ENCODE measurements around the gene PDE7B.

PDE7B gene

DNA sequence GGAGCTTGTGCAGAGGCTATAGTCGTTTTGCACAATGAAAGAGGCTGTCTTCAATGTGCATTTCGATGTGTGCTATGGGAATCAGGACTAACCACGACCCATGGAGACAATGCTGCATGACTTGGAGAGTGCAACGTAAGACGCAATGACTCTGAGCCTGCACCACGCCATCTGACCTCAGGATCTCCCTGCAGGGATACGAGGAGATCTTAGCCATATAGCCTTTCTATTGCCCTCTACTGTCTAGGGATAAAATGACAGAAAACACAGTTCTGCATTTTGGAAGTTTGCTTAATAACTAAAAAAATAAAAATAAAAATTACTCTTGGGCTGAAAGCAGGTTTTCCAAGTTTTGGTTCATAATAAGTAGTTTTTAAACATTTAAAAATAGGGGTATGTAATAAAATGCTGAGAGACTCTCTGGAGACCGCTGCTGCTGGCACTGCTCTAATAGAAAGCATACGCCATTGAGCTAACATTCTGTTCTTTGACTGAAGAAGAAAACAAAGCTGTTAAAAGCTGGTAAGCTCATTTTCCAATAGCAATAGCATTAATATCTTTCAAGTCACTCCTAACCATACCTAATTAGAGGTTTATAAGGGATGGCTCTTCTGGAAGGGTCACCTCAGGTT is 87.2 kb downstream of the PDE7B start:
- no peak for DNase-seq

DNA sequence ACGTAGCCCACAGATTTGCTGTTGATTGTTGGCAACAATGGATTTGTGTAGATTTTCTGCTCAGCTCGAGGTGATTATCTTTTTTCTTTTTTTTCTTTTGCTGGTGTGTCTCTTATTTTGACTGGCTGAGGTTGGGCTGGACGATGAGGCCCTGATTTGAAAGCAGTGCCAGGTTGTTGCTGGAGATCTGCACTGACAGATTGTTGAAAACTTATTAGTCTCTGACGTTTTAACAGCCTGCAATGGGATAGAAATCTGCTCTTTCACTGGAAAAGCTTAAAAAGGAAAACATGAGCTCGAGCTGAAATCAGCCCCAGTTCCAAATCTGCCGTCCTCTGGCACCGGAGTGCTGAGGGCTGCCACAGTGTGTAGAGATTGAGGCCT is 87.7 kb downstream of the PDE7B start:
- DNase-seq: no peak

DNA sequence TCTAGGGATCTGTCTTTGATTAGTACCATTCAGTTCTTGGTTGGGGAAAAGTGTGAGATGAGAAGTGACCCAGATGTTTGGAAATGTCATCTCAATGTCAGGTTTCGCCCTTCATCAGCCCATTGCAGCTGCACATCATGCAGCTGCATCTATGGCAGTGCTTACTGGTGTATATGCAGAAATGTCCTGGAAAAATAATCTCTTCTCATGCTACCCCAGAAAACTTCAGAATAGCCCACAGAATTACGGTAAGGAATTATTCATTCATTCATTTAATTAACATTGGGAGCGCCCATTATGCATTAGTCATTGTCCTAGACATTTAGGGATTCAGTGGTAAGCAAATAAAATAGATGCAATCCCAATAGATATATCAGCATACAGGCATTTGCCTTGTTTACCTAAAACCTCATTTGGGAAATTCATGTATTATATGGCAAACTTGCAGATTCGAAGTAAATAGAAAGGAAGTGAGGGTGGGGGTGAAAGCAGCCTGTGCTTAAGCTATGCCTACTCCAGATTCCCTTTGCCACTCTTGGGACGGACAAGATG is 89.2 kb downstream of the PDE7B start:
- DNase-seq: no peak

DNA sequence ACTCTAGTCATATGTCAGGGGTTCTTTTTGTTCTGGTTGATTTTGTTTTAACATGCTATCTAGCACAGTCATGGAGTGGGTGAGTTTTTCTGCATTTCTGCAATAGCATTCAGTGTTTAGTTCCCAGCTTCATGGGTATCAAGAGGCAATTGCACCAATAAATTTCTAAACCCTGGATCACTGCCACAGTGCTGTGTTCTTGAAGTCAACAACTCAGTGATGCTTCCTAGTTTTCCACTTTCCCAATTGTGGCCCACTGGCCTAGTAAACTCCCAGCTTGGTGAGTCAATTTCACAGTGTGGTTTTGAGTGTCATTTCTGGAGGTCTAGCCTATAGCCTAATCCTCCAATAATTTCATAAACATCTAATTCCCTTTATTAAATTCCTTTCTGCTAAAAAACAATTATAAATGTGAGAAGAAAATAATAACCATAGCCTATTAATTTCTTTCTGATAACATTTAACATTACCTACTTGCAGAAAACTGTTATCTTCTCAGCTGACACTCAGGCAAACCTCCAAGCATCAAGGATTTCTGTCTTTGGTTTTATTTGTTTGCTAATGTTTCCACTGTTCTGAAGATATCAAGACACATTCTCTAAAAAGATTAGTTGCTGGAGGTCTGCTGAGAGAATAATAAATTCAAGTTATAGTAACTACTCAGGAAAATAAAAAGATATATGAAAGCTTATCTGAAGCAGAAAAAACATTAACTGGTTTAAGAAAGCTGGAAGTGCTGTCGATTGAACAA is 89.9 kb downstream of the PDE7B start:
- DNase-seq: no peak

DNA sequence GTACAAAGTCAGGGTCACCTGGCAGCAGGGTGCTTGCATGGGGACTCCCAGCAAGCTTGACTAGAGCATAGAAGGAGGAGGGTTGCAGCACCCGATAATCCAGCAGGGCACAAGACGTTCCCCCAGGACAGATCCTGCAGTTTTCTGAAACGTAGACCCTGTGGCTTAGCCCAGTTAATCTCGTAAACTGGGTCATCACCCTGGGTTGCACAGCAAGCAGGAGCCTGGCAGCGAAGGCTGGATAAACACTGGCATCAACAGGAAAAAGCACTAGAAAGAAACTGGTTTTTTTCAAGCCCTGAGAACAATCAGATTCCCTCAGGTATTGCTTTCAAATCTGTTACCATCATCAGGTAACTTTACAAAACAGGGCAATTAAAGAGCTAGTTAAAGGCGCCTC is 92.6 kb downstream of the PDE7B start:
- no peak for DNase-seq

DNA sequence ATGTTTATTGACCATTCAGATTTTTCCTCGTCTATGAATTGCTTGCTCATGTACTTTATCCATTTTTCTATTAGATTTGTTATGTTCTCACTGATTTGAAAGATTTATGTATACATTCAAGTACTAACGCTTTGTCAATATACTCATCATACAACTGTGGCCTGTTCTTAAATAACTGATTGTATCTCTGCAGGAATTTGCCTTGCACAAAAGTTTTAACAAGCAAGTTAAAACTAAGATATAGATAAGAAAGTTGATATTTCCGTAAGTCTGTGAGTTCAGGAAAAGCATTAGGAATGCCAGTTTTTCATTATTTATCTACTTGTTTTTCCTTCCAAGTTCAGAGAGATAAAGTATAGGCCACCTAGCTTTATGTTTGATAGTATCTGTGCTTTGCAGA is 95.2 kb downstream of the PDE7B start:
- DNase-seq: no peak

DNA sequence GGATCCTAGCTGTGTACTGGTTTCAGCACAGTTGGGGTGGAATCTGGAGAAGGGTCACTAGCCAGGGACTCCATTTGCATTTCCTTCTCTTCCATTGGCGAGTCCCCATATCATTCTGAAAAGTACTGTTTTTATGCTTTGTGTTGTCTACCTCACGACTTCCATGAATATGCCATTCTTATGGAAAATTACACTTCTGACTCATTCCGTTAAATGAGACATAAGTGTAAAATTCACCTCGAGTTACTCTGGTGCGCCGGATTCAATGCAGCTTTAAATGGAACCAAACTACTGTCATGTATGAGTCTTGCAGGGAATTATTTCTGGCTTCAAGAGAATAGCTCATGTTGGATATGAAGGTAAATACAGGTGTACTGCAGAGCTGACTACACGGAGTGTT is 99.2 kb downstream of the PDE7B start:
- no peak for DNase-seq

DNA sequence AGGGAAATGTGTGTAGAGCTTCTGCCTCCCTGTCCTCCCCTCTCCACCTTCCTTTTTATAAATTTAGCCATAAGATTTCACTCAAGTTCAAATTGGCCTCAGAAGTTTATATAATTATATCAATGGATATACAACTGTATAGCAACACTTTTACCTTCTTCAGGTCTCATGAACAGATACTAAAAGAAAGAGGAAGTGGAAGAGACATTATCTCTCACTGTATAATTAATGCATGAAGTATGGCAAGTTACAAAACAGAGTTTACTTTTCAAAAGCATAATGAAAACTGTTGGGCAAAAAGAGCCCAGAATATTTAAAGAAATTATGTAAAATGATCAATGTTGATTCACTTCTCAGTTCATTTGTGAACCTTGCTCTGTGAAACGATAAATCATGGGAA is 99.7 kb downstream of the PDE7B start:
- no peak for DNase-seq

DNA sequence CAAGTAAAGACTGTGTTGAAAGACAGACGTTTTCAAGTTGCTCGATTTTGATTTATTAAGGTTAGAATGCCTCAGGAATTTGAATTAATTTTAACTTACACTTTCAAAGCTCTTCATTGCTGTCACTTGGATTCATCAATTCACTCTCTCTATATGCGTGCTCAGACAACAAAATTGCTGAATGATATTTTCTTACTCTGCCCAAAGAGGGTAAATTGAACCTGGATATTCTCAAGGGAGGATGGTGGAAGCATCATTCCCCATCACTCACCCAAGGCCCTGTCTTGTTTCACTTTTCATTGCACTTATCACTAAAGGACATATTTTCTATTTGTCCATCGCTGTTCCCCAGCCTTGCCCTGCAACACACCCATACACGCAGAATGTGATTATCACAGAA is 102.3 kb downstream of the PDE7B start:
- no peak for DNase-seq

DNA sequence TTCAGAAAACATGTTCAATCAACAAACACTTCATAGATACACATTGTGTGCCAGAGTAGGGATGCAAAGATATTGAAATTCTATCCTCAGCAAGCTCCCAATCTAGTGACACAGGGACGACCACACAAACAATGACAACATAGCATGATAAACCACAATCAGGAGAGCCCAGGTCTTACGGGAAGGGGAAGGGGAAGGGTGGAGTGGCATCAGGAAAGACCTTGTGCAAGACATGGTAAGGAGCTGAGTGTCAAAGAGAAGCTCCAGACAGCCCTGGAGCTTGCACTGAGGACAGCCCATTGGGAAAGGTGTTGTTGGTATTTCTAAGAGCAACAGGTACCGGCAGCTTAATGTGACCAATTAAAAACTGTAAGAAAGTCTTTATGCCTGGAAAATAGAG is 103.6 kb downstream of the PDE7B start:
- no peak for DNase-seq

DNA sequence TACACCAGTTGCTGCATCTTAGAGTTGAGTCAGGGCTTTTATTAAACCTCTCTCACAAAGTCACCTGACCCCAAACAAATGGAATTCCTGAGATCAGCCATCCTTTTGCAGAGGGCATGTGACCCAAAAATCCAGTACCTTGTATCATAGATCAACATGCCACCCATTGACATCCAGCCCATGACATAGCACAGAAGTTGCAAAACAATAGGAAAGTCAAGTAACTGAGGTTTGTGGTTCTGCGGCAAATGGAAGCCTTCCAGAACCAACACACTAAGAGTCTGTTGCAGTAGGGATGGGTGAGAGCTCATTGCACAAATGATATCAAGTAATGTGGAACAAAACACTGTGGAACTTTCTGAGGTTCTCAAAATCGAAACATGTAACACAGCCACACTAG is 111.2 kb downstream of the PDE7B start:
- DNase-seq: no peak

DNA sequence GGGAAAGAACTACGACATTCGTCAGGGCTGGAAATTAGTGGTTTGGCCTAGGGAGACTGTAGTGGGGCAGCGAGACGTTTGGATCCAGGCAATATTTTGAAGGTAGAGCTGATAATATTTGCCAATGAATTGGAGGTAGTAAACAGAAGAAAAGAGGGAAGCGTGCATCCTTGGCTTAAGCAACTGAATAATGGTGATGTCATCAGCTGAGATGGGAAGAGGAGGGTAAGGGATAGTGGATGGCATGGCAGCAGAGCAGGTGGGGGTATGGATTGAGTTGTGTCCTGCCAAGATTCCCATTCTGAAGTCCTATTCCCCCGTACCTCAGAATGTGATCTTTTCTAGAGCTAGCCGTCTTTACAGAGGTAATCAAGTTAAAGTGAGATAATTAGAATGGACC is 119.2 kb downstream of the PDE7B start:
- no peak for DNase-seq

DNA sequence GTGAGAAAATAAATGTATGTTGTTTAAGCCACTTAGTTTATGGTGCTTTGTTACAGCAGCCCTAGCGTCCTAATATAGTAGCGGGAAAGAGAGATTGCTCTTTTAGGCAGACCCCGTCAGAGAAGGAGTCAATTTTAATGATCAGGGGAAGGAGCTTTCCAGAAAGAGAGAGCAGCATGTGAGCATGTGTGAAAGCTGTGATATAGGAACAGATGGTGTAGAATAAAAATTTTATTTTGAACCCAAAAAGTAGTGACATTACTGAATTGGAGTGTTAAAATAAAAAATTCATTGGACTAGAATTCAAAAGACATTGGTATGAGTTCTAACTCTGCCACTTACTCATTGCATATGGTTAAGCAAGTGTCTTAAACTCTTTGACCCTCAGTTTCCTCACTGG is 119.8 kb downstream of the PDE7B start:
- DNase-seq: no peak

DNA sequence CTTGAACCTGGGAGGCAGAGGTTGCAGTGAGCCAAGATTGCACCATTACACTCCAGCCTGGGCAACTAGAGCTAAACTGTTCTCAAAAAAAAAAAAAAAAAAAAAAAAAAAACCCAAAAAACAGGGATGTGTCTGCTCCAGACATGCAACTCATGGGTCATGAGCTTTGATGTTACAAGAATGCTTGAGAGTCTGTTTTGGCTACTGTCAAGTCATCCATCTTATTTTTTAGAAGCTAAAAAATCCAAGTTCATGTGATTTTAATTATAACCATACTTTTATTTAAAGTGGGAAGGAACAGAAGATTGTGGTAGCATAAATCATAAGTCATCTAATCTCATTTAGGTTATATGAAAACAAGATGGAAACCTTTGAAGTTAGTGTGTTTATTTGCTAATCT is 120.6 kb downstream of the PDE7B start:
- DNase-seq: no peak

DNA sequence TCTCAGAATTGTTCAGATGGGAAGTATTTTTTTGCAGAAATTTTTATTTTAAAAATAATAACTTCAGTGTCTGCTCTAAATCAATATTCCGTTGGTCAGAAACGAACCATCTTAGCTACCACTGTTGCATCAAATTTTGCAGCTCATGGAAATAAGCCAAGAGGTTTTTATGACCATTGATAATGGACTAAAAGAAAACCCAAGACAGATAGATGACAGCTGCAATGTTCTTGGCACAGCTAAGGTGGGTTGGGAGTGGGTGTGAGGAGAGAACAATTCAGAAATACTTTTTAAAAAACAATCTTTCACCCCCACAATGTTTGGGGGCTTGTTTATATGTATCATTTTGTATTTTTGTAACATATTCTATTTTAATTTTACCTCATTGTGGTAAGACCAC is 121.1 kb downstream of the PDE7B start:
- no peak for DNase-seq

DNA sequence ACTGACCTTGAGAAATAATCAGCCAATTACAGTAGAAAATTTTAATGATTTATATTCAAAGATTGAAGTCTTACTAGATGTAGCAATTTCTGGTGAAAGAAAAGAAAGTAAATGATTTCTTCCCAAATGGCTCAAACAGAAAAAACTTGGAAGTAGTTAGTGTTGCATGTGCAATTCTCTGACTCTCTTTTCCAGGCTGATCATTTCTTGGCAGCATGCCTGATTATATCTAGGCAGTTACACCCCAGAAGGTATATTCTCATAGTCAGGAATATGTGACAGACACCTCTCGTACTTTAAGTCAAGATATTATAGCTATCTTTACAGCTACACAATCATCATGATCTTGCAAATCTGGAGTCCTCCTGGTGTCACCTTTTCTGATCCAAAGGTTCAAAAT is 122.9 kb downstream of the PDE7B start:
- DNase-seq: no peak

DNA sequence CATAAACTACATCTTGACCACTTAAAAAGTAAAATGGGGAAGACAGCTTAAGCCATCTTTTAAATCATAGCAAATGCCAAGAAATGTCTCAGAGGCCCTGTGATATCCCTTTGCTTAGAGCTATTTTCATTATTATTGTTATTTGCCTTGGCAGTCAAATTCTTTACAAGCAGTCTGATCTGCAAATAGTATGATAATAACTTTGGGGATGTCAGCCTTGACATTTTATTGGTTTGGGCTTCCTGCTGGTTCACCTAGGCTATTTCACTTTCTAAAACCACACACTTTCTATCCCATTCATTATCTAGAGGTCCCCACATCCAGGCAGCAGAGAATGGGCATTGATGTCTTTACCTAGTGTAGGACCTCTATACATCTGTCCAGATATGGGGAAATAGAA is 125.1 kb downstream of the PDE7B start:
- no peak for DNase-seq

DNA sequence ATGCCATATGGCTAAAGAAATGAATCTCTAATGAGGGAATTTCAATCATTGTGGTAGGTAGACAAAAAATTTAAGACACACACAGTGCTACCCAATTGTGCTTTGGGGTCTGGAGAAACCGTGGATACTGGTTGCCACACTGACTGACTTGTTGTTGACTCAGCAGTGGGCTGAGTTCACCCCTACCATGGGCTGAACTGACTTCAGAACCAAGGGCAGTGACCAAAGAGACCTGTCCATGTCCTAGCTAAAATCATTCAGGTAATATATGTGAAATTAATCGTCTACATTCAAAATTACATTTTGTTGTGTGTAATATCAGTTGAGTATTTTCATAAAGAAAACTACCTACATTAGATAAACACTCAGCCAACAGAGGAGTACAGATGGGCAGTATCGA is 131.6 kb downstream of the PDE7B start:
- no peak for DNase-seq

DNA sequence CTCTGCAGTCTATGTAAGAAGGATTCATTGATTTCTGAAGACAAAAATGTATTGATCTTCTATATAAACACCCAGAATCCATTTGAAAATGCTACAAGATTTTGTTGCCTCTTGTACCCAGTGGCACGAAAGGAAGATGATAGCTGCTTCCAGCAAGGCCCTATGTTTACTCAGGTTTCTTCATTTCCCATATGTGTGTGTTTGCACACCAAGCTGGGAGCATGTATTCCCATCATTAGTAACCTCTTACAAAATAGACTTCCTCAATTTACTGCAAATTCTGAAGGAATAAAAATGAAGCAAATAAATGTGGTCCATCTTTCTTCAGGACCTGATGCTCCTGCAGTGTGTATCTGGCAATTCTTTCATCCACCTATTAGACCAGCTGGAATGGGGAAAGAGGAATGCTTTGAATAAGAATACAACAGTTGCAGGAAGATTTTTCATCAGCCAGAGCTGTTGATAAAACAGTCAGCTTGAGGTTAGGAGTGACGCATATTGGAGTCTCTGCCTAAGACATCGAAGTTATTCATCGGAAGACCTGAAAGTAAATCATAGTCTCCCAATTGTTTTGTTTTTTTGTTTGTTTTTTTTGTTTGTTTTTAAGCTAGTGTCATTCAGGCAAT is 132.3 kb downstream of the PDE7B start:
- no peak for DNase-seq

DNA sequence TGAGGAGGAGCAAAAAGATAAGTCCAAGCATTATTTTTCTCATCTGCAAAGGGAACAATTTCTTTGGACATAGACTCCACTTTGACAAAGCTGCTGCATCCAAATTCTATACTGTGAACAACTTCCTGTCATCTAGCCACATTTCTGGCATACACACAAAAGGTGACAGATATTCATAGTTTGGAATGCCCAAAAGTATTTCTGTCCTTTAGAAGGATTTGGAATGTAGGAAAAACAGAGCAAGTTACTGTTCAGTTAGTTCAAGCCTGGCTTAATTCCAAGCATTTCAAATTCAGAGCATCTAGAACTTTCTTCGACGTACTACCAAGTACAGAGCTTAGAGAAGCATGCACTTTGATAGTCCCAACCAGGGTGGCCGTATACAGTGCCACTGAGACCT is 134.0 kb downstream of the PDE7B start:
- DNase-seq: no peak

DNA sequence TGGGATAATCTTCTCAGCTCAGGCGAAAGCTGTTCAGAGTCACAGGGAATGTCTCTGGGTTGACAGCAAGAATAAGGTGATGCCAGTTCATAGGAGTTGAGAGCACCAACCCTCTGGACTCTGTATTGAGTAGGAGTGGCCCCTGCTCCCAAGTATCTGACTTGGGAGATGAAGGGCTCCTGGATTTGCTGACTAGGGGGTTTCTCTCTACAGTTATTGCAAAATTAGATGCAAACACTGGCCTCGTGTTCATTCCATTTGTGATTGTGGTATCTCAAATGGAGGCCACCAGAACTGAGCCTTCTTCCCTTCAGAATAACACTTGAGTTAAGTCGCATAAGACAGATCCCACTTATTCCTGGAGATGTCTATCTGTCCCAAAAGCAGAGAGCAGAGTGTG is 135.7 kb downstream of the PDE7B start:
- DNase-seq: no peak

DNA sequence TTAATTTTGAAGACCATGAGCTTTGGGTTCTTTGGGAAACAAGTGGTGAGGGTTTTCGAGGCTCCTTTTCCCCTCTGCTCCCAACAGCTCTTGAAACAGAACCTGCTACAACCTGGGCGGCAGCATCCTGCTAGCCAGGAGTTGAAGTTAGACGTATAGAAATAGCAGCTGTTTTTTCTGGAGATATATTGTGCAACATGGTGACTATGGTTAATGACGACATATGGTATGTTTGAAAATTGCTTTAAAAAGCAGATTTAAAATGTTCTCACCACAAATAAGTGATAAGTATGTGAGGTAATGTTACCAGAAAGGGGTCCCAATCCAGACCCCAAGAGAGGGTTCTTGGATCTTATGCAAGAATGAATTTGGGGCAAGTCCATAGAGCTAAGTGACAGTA is 138.9 kb downstream of the PDE7B start:
- no peak for DNase-seq

DNA sequence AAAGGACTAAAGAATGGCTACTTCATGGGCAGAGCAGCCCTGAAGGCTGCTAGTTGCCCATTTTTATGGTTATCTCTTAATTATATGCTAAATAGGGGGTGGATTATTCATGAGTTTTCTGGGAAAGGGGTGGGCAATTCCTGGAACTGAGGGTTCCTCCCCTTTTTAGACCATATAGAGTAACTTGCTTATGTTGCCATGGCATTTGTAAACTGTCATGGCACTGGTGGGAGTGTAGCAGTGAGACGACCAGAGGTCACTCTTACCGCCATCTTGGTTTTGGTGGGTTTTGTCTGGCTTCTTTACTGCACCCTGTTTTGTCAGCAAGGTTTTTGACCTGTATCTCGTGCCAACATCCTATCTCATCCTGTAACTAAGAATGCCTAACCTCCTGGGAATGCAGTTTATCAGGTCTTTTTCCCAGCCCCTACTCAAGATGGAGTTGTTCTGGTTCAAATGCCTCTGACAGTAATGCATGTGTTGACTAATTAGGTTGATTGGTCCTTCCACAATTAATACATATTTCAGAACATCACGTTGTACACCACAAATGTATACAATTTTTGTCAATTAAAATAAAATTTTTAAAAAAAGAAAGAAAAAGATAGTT is 139.5 kb downstream of the PDE7B start:
- DNase-seq: no peak

DNA sequence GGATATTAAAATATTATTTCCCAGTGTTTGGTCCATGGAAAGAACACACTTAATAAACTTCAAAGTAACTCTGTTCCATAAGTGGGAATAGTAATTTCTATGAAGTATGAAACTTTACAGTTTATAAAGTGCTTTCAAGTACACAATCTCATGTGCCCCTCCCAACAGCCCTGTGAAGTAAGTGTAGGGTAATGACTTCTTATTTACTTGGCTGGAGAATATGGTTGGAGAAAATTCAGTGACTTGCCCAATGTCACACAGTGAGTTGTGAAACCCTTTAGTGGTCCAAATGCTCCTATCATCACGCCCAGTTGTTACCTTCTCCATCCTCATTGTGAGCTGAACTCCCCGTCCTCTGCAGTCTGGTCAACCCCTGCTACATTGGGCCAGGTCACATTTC is 141.2 kb downstream of the PDE7B start:
- DNase-seq: no peak

Data from cortex of kidney (tissue), 1 donor.